HG03378 (cell line): ENCODE measurements around the gene SYCE3.

Experiments
- ATAC-seq: cut with Tn5 transposase; IDR thresholded peaks from one replicate; pipeline ENCODE4 v1.9.1; 2021; ENCODE audit warnings: mild to moderate bottlenecking, moderate library complexity; ENCODE audit not compliant: unreplicated experiment

Gene SYCE3

DNA sequence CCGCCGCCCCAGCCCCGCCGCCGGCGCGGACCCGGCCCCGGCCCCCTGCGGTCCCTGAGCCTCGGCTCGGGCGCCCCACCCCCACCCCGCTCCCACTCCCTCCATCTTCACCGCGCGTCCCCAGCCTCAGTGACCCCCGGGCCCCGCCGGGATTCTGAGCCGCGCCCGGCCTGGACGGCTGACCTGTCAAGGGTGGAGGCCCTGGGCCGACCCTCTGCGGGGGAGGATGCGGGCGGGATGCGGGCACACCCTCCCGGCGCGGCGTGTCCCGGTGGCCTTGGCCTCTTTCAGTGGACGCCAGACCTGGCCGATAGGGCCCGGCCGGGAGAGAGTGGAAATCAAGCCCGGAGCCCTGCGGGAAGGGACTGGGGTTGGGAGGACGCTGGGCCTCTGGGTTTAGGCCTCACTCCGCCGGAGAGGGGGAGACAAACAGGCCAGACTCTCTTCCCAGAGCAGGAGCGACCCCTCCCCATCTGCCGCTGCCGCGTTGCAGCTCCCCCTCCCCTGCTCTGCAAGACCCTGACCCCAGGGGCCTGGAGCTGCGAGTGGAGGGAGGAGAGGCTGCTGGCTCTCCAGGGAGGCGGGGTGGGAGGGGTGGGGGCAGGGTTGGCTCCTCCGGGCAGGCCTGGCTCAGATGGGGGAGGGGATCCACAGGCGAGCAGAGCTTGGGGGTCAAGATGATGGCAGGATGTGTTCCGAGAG, 38.4 kb upstream of the SYCE3 start:
- ATAC-seq = no peak

DNA sequence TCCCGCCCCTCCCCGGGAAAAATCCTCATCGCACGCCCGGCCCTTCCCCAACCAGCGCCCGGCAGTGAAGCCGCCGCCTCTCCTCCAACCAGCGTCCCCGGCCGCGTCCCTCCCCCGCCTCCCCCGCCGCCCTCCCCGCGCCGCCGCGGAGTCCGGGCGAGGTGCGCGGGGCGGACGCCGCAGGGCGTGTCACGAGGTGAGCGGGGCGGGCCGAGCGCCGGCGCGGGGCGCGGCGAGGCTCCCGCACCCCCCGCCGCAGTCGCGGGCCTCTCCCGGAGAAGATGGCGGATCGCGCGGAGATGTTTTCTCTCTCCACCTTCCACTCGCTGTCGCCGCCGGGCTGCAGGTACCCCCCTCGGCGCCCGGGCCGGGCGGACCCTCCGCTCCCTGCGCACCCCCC, 37.8 kb upstream of the SYCE3 start, which contains the start of gene MAPK8IP2:
Gene MAPK8IP2, plus strand, starts transcription at position 256 of the 400 bp plus-strand sequence. Its CDS starts 26 bp downstream, at position 282.
- ATAC-seq = no peak

DNA sequence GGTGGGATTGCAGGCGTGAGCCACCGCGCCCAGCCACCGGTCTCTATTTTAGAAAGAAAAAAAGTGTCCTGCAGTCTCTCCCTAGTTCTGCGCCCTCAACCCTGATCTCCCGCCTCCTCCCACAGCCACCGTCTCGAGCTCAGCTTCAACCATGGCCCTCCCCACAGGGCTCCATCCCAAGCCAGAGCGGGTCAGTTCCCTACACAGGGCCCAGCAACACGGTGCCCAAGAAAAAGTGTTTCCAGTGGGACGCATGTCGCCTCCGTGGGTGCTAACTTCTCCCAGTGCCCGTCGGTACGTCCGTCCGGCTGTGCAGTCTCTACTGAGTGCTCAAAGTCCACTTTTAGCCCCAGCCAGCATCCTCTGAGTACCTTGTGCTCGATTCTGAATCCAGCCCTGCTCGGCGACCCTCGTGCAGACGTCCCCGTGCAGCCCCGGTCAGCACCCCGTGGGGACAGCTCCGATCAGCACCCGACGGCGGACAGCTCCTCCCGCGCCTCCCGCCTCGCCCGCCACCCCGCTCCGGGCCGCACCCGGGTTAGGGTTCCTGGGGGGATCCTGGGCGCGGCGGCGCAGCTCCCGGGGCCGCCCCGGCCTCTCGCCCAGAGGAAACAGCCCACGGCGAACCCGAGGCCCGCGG, 37.2 kb upstream of the SYCE3 start:
- no peak for ATAC-seq

DNA sequence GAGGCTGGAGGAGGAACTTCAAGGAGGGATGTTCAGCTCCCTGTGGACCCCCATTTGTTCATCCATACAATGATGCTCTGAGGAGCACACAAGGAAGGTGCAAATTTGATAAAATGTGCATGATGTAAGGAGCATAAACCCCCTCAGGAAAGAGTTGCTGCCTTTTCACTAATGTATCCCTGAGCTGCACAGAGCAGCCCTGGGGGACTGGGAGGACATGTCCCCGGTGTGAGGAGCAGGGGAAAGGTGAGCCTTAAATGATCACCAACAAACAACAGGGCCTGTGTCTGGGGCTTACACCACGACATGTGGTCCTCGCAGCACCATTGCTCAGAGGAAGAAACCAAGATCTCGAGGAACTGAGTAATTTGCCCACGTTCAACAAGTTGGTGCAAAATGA, 34.4 kb upstream of the SYCE3 start:
- no peak for ATAC-seq

DNA sequence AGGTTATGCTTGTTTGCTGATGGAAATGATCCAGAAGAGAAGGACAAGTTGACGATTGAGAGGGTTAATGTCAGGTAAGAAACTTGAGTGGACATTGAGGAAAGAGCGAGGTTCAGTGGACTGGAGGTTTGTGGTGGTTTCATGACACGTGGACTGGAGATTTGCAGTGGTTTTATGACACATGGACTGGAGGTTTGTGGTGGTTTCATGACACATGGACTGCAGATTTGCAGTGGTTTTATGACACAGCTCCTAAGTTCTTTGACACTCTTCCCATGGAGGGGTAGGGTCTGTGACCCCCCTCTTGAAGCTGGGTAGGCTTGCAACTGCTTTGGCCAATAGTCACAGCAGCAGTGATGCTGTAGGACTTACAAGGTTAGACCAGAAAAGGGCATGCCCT, 32.5 kb upstream of the SYCE3 start:
- ATAC-seq = no peak

DNA sequence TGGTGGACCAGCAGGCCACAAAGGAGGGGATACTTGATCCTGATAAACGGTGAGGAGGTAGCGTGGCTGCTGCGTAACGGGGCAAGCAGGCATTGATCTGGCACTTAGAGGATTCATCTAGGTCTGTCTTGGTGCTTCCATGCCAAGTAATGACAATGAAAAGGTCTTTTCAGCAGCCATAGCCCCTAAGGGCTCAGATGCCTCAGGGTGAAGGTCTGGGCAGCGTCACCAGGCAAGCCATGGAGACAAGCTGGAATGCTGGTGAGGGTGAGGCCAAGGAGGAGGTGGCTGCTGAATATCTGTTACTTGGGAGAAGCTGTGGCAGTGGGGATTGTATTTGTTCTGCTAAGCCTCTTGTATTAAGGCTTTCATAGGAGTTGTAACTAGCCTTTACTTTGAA, 24.7 kb upstream of the SYCE3 start:
- no peak for ATAC-seq

DNA sequence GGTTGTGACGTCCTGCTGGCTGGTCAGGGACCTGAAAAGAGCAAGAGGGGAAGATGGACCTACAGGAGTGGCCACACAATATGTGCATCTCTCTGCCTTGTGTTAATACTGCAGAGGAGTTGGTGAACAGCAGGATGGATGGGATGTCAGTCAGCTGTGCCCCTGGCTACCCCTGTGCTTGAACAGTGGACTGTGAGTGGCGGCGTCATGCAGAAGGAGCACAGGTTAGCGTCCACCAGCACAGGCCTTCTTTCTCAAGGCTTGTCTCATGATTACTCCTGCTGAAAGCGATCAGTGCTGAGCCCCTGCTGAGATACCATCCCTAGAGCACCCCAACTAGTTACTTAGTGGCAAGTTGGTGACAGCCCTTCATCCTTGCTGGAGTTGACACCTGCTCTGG, 23.7 kb upstream of the SYCE3 start:
- no peak for ATAC-seq

DNA sequence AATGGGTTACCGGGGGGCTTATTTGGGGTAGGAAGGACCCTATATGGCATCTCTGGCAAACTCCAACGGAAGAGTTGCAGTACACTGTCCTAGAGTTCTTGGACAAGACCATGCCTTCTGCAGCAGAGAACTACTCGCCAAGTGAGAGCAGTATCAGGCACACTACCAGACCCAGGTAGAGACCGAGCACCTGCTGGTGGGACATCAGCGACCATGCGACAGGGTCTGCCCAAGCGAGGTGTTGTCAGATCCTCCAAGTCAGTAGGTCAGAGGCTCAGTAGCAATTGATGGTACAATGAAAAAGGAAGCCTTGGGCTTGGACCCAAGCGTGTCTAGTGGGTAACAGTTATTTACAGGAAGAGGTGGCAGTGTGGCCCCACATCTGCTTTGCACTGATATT, 23.1 kb upstream of the SYCE3 start:
- no peak for ATAC-seq

DNA sequence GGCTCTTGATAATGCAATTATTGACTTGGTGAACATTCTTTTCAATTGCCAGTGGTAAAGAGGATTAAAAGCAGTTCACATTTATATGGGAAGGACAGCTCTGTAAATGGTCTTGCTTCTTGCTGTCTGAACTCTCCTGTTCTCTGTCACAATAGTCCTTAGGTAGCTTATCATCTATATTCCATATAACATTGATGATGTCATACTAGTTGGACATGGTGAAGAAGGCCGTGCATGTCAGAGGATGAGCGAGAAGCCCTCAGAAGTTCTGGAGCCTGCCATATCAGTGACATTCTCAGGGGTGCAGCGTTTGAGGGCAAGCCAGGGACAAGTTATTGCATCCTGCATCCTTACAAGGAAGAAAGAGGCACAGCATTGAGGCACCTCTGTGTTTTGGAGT, 22.5 kb upstream of the SYCE3 start:
- ATAC-seq = no peak

DNA sequence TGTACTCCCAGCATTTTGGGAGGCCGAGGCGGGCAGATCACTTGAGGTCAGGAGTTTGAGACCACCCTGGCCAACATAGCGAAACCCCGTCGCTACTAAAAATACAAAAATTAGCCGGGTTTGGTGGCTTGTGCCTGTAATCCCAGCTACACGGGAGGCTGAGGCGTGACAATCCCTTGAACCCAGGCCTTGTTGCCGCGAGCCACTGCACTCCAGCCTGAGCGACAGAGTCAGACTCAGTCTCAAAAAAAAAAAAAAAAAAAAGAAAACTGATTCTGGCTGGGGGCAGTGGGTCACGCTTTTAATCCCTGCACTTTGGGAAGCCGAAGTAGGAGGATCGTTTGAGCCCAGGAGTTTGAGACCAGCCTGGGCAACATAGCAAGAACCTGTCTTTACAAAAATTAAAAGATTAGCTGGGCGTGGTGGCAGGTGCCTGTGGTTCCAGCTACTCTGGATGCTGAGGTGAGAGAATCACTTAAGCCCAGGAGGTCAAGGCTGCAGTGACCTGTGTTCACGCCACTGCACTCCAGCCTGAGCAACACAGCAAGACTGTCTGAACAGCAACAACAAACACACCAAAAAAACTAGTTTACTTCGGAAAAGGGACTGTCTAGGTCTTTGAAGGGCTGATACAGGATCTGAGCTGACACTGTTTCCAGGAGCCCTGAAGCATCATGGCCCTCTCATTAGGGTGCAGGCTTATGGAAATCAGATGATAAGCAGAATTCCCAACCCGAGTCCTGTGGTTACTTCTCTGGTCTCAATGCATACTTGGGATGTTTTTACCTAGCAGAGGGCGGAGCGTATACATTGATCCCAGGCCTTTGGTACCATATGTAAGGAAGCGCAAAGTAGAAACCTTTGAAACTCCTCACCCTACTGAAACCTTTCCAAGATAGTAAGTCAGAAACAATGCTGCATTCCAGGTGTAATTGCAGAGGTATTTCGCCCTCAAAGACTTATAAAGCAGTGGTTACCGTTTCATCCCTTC, 21.7 kb upstream of the SYCE3 start:
- no peak for ATAC-seq

DNA sequence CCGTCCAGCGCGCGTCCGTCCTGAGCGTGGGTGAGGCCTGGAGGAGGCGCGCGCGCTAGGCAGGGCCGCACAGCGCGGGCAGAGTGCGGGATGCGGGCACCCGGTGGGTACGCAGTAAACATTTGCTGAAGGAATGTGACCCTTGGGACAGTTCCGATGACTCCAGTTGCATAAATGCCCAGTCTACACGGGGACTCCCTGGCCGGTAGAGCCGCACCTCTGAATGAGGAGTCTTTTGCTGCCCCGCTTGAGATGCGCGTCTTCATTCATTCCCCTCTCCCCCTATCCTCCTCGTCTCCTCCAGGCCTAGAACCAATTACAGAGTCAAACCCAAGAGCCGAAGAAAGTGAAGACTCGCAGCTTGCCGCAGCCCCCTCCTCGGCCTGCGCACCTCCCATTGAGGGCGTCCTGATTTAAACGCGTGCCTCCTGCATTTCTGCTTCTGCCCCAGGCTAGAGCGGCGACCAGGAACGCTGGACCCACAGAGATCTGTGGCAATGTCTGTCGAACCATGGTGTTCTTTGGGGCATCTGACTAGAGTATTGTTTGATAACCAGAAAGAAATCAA, 20.7 kb upstream of the SYCE3 start:
- peak; percentile 22 for ATAC-seq

DNA sequence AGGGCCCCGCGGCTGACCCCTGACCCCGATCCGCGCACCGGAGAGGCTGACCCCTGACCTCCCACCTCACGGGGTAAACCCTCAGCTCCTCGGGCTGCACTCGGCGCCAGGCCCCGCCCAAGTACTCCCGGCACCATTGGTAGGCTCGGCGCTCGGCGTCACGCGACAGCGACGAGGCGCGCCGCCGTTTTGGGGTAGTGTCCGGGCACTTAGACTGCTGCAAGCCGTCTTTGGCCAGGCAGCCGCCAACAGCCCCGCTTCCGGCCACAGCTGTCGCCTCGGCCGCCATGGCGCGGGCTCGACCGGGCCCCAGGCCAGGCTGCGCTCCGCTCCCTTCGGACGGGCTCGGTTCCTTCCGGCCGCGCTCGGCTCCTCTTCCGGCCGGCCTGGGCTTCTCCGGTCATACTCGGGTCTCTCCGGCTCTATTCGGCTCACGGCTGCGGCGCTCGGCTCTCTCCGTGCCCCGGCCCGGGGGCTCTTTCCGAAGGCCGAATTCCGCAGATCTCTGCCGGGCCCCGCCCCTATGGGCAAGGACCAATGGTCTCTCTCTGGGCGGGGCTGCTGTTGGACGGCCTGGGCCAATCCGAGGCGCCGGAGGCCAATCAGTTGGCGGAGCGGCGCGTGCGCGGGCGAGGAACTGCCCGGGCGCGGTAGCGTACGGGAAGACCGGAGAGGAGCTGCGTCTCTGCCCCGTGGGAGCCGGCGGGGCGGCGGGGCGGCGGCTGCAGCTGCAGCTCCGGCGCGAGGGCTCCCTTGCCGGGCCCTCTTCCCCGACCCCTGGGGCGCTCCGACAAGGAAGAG, 20.0 kb upstream of the SYCE3 start, which contains the start of gene CHKB:
Gene CHKB, minus strand, starts transcription at position 357 of the 801 bp plus-strand sequence. Its CDS starts 68 bp downstream, at position 289.
- peak; percentile 82 for ATAC-seq

DNA sequence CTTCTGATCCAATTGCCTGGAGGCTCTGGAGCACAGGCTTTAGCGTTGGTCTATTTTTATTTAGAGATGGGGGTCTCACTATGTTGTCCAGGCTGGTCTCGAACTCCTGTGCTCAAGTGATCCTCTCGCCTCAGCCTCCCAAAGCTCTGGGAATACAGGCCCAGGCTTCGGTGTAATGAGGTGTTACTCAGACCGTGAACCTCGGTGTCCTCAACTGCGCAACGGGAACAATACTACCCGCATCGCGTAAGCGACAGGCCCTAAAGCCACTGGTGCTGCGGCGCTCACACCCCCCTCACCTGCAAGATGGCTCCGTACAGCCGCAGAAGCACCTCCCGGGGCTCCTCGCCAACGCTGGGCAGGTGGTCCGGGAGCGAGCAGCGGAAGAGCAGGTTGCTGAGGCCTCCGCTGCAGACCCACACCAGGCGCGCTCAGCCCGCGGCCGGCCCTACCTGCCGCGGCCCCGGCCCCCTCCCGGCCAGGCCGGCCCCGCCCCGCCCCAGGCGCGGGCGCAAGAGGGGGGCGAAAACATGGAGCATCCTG, 19.3 kb upstream of the SYCE3 start:
- peak; percentile 10 for ATAC-seq

DNA sequence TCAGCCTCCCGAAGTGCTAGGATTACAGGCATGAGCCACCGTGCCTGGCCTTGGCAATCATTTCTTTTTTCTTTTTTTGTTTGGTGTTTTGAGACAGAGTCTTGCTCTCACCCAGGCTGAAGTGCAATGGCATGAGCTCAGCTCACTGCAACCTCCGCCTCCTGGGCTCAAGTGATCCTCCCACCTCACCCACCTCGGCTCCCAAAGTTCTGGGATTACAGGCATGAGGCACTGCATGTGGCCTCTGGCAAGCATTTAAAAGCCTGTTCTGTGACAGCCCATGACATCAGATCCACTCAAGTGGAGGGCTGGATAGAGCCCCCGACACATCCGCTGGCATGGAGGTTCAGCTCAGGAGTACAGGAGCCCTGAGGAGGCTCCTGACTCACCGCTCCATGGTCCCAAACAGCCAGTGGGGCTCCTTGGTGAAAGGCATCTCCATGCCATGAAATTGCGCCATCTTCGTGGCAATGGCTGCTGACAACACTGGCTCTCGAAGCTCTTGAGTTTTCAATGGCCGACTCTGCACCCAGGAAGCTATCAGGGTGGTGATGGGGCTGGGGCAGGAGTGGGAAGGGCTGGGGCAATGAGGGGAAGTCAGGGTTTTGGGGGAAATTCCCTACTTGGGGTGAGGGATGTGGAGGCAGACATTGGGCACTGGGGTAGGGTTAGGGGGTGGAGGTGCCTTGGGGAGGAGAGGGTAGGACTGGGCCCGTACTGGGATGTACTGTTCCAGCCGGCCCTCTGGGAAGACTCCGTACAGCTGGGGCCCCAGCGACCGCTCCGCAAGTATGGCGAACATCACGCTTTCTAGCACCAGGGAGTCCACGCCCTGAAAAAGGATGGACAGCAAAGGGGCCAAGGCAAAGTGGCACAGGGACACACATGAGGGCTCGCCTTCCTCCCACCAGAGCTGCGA, 18.6 kb upstream of the SYCE3 start:
- ATAC-seq = no peak

DNA sequence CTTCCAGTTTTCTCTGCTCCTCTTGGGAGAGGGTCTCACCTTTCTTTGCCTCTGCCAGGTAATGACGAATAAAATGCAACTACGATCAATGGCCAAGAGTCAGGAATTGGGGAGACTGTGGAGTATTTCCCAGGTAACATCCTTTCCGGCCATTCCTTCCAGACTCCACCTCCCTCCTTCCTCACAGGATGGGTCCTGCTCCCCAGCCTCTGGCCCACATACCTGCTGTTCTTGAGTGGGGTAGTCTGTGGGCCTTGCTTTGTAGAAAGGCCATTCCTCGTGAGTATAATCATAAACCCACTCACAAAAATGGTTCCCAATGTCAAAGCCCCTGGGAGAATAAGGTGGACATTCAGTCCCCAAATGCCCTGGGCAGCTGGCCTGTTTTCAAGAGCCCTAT, 17.0 kb upstream of the SYCE3 start:
- ATAC-seq = no peak

DNA sequence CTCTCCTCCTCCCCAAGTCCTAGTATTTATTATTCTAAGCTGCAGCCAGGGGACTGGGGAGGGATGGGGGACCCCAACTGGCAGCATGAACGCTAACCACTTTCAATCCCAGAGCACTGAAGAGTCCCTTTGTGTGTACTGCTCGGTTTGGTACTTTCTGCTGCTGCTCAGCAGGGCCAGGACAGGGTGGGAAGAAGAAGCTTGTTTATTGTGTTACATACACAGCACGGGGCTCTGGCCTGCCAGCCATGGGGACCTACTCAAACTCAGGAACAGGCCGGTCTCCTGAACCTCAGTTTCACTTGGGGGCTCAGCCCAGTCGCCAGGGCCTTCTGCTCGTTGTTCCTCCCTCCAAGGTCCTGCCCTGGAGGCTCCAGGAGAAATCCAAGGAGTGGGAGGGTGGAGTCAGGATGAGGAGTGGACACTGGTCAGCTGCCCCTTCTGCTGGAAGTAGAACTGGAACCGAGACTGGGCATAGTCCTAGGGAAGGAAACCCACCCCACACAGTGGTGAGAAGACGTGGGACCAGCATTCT, 16.1 kb upstream of the SYCE3 start:
- no peak for ATAC-seq

DNA sequence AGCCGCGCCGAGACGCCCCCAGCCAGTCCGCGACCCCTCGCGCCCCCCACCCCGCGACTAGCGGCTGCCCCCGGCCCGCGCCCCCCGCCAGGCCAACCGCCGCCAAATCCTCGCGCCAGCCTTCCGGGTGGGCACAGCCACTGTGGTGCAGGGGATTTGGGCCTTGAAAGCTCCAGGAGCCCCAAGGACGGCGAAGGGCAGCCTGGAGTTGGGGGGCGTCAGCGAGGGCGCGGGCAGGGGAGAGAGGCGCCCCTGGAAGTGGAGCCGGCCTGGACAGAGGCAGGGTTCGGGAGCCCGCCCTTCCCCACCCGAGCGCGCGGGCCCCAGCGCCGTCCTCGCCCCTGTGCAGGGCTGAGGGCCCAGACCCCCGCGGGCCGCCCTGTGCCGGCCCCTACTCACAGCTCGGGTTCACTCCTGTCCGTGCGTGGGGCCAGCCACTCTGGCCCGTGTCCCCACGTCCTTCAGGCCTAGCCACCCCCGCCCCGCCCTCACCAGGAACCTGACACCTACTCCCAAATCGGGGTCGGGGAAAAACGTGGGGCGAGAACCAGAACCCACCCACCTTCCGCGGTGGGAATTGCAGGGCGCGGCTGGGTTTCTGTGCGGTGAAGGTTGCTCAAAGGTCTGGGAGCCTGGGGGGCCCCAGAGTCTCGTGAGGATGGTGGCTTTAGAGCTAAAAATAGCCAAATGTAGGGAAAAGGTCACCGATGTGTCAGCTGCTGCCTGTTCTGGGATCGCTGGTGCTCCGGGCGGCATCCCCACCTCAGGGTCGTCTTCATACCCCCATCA, 15.5 kb upstream of the SYCE3 start, which contains the start of gene CPT1B:
Gene CPT1B, minus strand, starts transcription at position 441 of the 789 bp plus-strand sequence. CDS start 512 bp downstream, outside the sequence.
- ATAC-seq = no peak

DNA sequence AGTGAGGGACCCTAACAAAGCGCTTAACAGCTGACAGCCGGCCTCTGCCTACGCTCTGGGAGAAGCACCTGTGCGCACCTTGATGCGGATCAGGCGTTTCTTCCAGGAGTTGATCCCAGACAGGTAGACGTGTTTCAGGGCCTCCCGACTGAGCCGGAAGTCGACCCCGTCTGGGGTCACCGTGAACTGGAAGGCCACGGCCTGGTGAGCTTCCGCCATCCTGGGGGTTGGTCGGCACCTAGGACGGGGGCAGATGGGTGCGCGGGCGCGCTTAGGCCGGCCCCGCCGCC, 14.9 kb upstream of the SYCE3 start:
- no peak for ATAC-seq
